ENCODE data around the gene TGFBR3L.

The TGFBR3L gene

DNA sequence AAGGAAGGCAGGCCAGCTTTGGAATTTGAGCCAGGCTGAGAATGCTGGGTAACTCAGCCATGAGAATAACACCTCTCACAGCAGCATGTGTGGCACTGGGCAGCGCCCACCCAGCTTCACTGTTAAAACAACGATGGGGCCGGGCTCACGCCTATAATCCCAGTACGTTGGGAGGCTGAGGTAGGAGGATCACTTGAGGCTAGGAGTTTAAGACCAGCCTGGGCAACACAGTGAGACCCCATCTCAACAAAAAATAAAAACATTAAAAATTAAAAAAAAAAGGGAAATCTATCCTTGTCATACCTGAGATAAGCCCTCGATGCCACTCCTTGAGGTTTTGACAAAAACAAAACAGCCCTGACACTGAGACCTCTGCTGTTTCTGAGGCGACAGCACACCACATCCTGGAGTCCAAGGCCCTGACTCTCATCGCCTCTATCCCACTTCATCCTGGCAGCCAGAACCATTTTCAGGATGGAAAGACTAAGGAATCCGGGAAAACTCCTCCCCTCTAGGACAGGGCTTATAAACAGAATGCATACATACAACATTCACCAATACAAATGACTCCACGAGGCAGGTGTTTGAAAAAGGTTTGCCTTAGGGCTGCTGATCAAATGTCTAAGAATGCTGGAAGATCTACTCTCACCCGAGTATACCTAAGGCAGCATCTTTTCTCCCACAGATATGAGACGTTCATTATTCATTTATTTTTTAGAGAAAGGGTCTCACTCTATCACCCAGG, 51.5 kb downstream of the TGFBR3L start:
- H3K27ac ChIP-seq, result no peak overlapping the region
- no peak for TF ChIP-seq CTCF (conservative IDR thresholded peaks at IDR 0.05)

DNA sequence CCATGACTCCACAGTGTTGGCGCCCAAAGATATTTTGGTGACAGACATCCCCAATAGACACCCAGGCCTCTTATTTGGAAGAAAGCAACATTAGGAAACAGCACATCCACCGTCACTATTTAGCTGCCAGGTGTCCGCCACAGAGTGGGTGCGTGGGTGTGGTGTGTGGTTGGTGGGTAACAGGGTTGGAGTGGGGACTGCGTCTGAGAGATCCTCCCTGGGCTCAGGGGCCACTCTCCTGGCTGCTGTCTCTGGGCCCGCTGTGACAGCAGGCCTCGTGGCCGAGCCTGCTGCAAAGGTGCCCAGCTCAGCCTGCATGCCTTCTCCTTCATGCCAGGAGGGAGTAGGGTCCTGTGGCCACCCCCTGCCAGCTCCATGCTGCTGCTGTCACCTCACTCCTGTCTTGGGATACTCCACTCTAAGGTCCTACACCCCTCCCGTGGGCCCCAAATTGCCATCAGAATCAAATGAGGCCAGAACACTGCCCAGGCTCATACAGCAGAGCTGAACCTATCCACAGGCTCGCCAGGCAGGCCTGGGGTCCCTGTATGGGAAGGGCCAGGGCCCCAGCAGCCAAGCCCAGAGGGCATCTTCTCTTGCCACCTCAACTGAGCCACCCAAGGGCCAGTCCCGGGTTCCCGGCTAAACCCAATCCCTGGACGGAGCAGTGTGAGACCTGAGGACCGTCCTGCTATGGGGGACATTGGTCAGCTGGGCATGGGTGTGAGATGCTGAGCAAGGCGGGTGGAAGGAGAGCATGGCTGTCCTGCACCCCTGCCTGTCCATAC, 53.6 kb downstream of the TGFBR3L start:
- H3K27ac ChIP-seq, result no peak overlapping the region
- TF ChIP-seq CTCF (conservative IDR thresholded peaks at IDR 0.05), result no peak
